IPS-18a (cell line): ENCODE data around the gene ADPRH.
"Not testable (repeated sequence)": the region's sequence is repeated elsewhere in the genome, so short reads cannot be mapped to it uniquely, and the experiment has no call there.

Experiments used
- H3K27ac ChIP-seq: one replicate; pipeline ENCODE4 v1.5.1; 2013; ENCODE audit warnings: low read length
- H3K27me3 ChIP-seq: one replicate; pipeline ENCODE4 v1.6.1; 2013; ENCODE audit warnings: mild to moderate bottlenecking, low read length; ENCODE audit not compliant: control insufficient read depth, insufficient read depth
- H3K36me3 ChIP-seq: one replicate; pipeline ENCODE4 v1.6.1; 2013; ENCODE audit warnings: low read depth, low read length; ENCODE audit not compliant: control insufficient read depth
- H3K4me1 ChIP-seq: one replicate; pipeline ENCODE4 v1.6.1; 2013; ENCODE audit warnings: low read depth, low read length; ENCODE audit not compliant: control insufficient read depth
- H3K4me3 ChIP-seq: one replicate; pipeline ENCODE4 v1.5.1; 2013; ENCODE audit warnings: low read length
- H3K9ac ChIP-seq: one replicate; pipeline ENCODE4 v1.6.1; 2013; ENCODE audit warnings: mild to moderate bottlenecking, low read length, moderate library complexity
- H3K9me3 ChIP-seq: one replicate; pipeline ENCODE4 v1.6.1; 2013; ENCODE audit warnings: low read depth, low read length; ENCODE audit not compliant: control insufficient read depth

ADPRH gene

DNA sequence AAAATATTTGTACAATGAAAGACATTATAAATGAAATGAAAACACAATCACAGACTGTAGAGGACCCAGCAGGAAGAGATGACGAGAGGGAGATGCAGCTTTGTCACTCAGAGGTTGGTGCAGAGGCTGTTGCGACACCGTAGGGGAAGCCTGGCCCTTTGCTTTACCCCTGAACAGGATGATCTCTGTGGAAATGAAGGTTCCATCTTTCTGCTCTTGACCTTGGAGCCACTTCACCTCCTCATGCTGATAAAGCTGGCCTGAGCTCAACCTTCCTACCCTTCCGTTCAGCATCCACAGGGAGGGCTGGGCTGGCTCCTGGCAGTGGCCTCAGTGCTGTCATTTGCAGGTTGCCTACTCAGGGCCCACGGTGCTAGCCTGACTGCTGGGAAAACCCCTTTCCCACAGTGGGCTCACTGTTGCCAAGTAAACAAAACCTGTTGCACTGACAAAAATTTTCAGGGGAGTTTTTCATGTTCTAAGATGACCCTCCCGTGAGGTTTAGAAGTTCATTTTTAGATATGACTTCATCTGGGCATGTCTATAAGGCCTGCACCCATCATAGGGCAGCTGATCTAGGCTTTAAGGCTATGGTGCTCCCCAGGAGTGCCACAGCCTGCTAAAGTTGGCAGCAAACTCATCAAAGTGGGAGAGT is 16.9 kb upstream of the ADPRH start:
- no peak overlapping the region for H3K27ac ChIP-seq
- H3K9ac ChIP-seq, result no peak overlapping the region
- H3K27me3 ChIP-seq, result no peaks in the 10 kb centered on the region
- H3K9me3 ChIP-seq, result no peaks in the 10 kb centered on the region
- H3K4me3 ChIP-seq, result no peak overlapping the region
- no peaks in the 10 kb centered on the region for H3K4me1 ChIP-seq
- H3K36me3 ChIP-seq, result no peaks in the 10 kb centered on the region

DNA sequence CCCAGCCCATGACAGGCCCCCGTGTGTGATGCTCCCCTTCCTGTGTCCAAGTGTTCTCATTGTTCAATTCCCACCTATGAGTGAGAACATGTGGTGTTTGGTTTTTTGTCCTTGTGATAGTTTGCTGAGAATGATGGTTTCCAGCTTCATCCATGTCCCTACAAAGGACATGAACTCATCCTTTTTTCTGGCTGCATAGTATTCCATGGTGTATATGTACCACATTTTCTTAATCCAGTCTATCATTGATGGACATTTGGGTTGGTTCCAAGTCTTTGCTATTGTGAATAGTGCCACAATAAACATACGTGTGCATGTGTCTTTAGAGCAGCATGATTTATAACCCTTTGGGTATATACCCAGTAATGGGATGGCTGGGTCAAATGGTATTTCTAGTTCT is 16.0 kb upstream of the ADPRH start:
- H3K9ac ChIP-seq, H3K4me1 ChIP-seq, H3K4me3 ChIP-seq, H3K27me3 ChIP-seq, H3K36me3 ChIP-seq, H3K27ac ChIP-seq, H3K9me3 ChIP-seq: not testable (repeated sequence)

DNA sequence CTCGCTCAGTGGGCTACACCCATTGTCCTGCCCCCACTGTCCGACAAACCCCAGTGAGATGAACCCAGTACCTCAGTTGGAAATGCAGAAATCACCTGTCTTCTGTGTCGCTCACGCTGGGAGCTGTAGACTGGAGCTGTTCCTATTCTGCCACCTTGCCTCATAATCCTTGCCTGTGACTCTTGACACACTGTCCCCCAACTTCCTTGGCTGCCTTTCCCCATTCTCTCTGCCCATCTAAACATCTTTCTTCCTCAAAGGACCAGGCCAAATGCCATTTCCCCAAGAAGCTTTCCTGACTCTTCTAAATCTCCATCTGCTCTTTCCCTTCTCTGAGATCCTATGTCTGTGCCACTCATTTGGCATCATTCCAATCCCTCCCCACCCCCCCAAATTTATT is 10.1 kb upstream of the ADPRH start:
- Histone ChIP-seq H3K9me3 (no peaks in the 10 kb centered on the region), H3K4me1 (no peaks in the 10 kb centered on the region), H3K36me3 (no peaks in the 10 kb centered on the region), H3K9ac (no peak overlapping the region), H3K27ac (no peak overlapping the region), H3K4me3 (no peak overlapping the region), H3K27me3 (no peaks in the 10 kb centered on the region)

DNA sequence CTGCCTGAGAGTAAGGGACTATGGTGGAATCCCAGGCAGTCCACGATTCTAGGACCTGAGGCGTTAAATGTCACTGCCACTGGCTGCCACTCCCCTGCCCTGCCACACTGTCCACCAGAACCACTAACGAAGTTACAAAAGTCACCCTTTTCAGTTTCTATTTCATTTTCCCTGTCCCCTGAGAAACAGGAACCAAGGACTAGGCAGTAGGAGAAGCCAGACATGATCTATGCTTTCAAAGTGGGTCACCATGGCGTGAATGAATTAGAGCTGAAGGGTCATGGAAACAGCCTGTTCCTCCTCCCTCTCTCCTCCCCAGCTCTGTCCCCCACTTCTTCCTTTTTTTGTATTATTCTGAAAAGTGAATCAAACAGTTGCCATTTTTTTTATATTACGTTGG is 9.1 kb upstream of the ADPRH start:
- H3K4me1 ChIP-seq, result no peaks in the 10 kb centered on the region
- no peak overlapping the region for H3K9ac ChIP-seq
- no peaks in the 10 kb centered on the region for H3K9me3 ChIP-seq
- no peaks in the 10 kb centered on the region for H3K27me3 ChIP-seq
- H3K27ac ChIP-seq, result no peak overlapping the region
- no peaks in the 10 kb centered on the region for H3K36me3 ChIP-seq
- no peak overlapping the region for H3K4me3 ChIP-seq

DNA sequence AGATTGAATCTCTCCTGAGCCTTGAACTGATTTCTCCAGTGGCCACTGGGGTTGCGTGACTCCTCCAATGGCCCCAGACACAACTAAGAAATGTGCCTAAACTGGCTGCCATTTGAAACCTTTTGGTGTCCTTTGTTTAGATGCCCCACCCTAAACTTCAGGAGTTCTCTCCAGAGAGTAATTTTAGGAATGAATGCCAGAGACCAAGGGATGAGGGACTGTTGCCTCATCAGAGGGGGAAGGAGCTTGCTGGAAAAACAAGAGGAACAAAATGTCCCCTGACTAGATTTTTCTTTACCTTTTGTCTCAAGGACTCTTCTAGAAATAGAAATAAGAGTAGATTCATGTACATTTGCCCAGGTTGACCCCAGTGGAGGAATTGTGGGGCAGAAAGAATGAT is 8.1 kb upstream of the ADPRH start:
- no peak overlapping the region for H3K9ac ChIP-seq
- H3K27ac ChIP-seq, result no peak overlapping the region
- H3K9me3 ChIP-seq, result no peaks in the 10 kb centered on the region
- H3K27me3 ChIP-seq, result no peaks in the 10 kb centered on the region
- no peak overlapping the region for H3K4me3 ChIP-seq
- no peaks in the 10 kb centered on the region for H3K36me3 ChIP-seq
- H3K4me1 ChIP-seq, result no peaks in the 10 kb centered on the region

DNA sequence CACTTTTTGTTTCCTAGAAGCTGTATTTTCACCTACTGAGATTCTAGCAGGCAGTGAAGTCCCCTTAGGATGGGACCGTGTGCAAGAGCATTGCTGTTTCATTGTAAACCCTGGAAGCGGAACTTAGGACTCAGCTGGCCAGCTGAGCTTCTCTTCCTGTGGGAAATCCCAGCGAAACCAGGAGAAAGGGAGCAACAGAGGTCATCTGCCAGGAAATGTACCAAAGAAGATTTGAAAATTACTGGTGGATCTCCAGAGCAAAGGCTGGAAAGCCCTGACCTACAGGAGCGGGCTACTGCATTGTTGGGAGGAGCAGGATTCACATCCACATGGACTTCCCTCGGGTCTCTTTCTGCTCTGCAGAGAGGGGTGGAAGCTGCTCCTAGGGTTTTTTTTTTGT is 7.6 kb upstream of the ADPRH start:
- Histone ChIP-seq H3K9ac (no peak overlapping the region), H3K9me3 (no peaks in the 10 kb centered on the region), H3K4me1 (no peaks in the 10 kb centered on the region), H3K27ac (no peak overlapping the region), H3K4me3 (no peak overlapping the region), H3K27me3 (no peaks in the 10 kb centered on the region), H3K36me3 (no peaks in the 10 kb centered on the region)

DNA sequence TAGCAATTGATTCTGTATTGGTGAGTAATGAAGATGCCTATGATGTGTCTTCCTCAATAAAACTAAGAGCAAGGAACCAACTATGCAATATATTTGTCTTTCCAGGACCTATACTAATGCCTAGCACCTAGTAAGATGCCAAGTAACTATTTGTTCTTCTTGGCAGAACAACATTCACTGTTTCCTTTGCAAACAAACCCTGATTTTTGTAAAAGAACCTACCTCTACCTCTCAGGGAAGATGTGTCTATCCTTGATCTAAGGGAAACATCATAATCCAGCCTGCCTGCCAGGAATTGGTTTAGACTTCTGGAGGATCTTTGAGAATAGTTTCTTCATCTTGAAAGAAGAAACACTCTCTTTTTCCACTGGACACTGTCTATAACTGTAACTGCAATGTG is 3.8 kb upstream of the ADPRH start:
- Histone ChIP-seq H3K9me3 (no peaks in the 10 kb centered on the region), H3K4me1 (peaks cover 4% of the 10 kb centered on the region), H3K4me3 (no peak overlapping the region), H3K36me3 (no peaks in the 10 kb centered on the region), H3K9ac (no peak overlapping the region), H3K27me3 (peaks cover 25% of the 10 kb centered on the region), H3K27ac (no peak overlapping the region)

DNA sequence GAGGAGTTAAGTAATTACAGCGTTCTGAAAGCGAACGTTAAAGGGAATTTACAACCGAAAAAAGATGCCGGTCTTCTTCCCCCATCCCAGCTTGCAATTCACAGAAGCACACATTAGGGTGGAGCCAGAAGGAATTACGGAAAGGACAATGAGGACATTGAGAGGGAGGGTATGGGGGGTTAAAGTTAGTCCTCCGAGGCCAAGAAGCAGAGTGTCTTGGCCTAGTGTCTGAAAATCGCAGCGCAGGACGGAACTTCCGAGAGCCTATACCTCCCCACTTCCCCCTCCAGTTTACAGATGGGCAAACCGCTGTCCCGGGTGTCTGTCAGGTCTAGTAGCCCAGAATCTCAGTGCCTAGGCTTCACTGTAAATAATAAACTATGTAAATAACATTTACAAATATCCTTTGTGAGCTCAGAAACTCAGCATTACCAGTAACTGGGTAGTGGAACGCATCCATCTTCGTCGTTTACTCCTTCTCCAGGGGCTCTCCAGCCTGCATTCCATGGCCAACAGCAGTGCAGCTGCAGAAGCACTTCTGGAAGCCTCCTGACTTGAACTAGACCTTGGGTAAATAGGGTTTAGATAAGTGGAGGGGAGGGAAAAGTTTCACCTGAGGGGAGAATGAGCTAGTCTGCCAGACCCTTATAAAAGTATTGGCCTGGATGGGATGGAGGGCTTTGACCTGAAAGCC is 922 bp downstream of the ADPRH start:
- H3K9ac ChIP-seq, result peak overlapping the region; percentile 89

DNA sequence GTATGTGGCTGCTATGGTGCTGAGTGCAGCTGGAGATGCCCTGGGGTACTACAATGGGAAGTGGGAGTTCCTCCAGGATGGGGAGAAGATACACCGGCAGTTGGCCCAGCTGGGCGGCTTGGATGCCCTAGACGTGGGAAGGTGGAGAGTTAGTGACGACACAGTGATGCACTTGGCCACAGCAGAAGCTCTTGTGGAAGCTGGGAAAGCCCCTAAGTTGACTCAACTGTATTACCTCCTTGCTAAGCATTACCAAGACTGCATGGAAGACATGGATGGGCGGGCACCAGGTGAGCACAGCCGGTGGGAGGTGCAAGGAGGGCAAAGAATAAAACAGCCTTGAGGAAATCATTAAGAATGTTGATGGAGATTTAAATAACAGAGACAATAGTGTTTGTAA is 2.9 kb downstream of the ADPRH start:
- Histone ChIP-seq H3K36me3 (no peaks in the 10 kb centered on the region), H3K27me3 (peaks cover 29% of the 10 kb centered on the region), H3K9ac (no peak overlapping the region), H3K4me3 (no peak overlapping the region), H3K4me1 (peaks cover 4% of the 10 kb centered on the region), H3K9me3 (no peaks in the 10 kb centered on the region), H3K27ac (no peak overlapping the region)

More for the DNA sequence above, 922 bp downstream of the ADPRH start:
- H3K36me3 ChIP-seq, result no peaks in the 10 kb centered on the region
- H3K9me3 ChIP-seq, result no peaks in the 10 kb centered on the region
- peaks cover 29% of the 10 kb centered on the region for H3K27me3 ChIP-seq
- H3K4me3 ChIP-seq, result peak overlapping the region; percentile 91
- peaks cover 4% of the 10 kb centered on the region for H3K4me1 ChIP-seq
- H3K27ac ChIP-seq, result no peak overlapping the region

DNA sequence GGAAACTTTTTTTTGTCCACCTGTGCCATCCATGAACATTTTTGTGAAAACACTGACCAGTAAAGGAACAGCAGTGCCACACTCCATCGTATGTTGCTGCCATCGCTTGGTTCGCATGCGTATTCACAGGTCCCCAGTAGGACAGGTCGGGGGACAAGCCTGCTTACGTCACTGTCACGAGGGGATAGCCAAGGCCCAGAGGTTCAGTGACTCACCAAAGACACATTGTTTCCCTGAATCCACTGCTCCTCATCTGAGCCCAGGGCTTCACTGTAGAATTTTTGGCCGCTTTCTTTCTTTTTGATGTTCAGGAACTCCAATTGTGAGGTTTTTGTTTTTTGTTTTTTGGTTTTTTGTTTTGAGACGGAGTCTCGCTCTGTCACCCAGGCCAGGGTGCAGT is 5.9 kb downstream of the ADPRH start:
- H3K36me3 ChIP-seq, result no peaks in the 10 kb centered on the region
- no peak overlapping the region for H3K9ac ChIP-seq

DNA sequence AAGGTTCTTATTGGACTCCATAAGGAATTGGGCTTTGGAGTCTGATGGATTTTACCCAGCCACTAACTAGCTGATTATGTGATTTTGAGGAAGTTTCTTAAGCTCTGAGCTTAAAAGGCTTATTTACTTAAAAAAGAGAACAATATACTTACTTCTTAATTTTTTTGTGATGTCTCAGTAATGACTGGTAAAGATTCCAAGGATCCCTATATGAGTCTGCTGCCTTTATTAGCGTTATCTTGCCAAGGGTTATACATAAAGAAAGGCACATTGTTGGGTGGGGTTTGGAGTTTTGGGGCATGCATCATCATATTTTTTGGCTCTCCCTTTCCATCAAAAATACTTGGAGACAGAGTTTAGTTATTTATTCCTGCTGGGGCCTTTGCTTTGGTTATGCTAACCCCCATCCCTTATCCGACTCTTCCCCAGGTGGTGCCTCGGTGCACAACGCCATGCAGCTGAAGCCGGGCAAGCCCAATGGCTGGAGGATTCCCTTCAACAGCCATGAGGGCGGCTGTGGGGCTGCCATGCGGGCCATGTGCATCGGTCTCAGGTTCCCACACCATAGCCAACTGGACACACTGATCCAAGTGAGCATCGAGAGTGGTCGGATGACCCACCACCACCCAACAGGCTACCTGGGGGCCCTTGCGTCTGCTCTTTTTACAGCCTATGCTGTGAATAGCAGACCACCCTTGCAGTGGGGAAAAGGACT is 6.7 kb downstream of the ADPRH start:
- no peak overlapping the region for H3K9ac ChIP-seq
- no peaks in the 10 kb centered on the region for H3K9me3 ChIP-seq
- no peak overlapping the region for H3K27ac ChIP-seq
- H3K36me3 ChIP-seq, result no peaks in the 10 kb centered on the region
- no peaks in the 10 kb centered on the region for H3K27me3 ChIP-seq
- H3K4me1 ChIP-seq, result peaks cover 6% of the 10 kb centered on the region
- H3K4me3 ChIP-seq, result no peak overlapping the region

More for the DNA sequence above, 5.9 kb downstream of the ADPRH start:
- no peak overlapping the region for H3K27ac ChIP-seq
- H3K27me3 ChIP-seq, result peaks cover 7% of the 10 kb centered on the region
- H3K4me3 ChIP-seq, result no peak overlapping the region
- no peaks in the 10 kb centered on the region for H3K9me3 ChIP-seq
- peaks cover 6% of the 10 kb centered on the region for H3K4me1 ChIP-seq
